ENCODE data around the gene SEC14L3.

SEC14L3 gene

DNA sequence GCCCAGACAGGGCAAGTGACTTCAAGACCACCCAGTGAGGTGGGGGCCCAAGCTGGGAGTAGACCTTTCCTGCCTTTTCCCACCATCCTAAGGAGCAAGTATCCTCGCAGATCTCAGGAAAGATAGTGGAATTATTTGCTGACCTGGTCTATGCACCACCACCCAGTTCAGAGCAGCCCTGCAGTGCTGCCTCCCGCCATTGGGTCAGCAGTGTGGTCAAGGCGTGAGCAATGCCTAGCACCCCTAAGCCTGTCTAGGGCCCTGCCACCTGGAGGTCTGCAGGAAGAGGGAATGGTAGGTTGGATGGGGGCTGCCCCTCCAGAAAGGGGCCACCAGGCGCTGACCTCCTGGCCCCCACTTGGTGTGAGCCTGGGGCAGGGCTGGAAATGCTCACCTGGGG lies 39.7 kb downstream of the SEC14L3 start:
- H3K4me2 ChIP-seq (ENCODE audit: insufficient read depth, low read length), result no peak overlapping the region
- H3K79me2 ChIP-seq (ENCODE audit: insufficient read depth, low read length), result peaks cover 4% of the 10 kb centered on the region
- H3K9me3 ChIP-seq (ENCODE audit: insufficient read depth, low read length, severe bottlenecking), result no peaks in the 10 kb centered on the region
- peaks cover 26% of the 10 kb centered on the region for H3K36me3 ChIP-seq (ENCODE audit: insufficient read depth, low read length)
- no peak overlapping the region for H3K27ac ChIP-seq (ENCODE audit: low read length)
- DNase-seq (no peak), ATAC-seq (ENCODE audit: insufficient read depth, low read depth) (no peak)
- peaks cover 13% of the 10 kb centered on the region for H4K20me1 ChIP-seq (ENCODE audit: insufficient read depth, low read length)
- H3K4me1 ChIP-seq (ENCODE audit: insufficient read depth, low read length), result peaks cover 25% of the 10 kb centered on the region
- no peak overlapping the region for H3K4me3 ChIP-seq (ENCODE audit: low read depth in 1 of 2, low read length in 2 of 2)
- H2AFZ ChIP-seq (ENCODE audit: low read depth, low read length), result no peak overlapping the region
- TF ChIP-seq, protein P1, sequence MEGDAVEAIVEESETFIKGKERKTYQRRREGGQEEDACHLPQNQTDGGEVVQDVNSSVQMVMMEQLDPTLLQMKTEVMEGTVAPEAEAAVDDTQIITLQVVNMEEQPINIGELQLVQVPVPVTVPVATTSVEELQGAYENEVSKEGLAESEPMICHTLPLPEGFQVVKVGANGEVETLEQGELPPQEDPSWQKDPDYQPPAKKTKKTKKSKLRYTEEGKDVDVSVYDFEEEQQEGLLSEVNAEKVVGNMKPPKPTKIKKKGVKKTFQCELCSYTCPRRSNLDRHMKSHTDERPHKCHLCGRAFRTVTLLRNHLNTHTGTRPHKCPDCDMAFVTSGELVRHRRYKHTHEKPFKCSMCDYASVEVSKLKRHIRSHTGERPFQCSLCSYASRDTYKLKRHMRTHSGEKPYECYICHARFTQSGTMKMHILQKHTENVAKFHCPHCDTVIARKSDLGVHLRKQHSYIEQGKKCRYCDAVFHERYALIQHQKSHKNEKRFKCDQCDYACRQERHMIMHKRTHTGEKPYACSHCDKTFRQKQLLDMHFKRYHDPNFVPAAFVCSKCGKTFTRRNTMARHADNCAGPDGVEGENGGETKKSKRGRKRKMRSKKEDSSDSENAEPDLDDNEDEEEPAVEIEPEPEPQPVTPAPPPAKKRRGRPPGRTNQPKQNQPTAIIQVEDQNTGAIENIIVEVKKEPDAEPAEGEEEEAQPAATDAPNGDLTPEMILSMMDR (IDR thresholded peaks at IDR 0.05; ENCODE audit: borderline replicate concordance, extremely low read depth, low read length, poor library complexity, severe bottlenecking), result no peak
- no peak for TF ChIP-seq EZH2 (IDR thresholded peaks at IDR 0.05; ENCODE audit: borderline replicate concordance, low read depth, low read length, severe bottlenecking)
- H3K27me3 ChIP-seq (ENCODE audit: insufficient read depth, low read length, poor library complexity), result no peaks in the 10 kb centered on the region
- H3K9ac ChIP-seq (ENCODE audit: low read depth, low read length), result no peak overlapping the region; the same call in 1 of the 2 replicates

DNA sequence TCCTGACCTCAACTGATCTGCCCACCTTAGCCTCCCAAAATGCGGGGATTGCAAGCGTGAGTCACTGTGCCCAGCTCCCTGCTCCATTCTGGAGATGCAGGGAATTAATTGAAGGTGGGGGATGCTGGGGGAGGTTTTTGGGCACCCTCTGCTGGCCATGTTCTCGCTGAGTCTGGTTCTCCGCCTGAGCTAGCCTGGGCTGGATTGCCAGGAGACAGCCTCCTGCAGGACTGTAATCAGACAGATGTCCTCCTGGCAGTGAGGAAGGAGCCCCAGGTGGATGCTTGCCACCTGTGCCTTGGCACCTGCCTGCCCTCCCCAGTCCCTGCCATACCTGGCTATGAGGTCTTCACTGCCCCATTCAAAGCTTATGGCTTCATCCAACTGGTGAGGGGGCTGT lies 40.9 kb downstream of the SEC14L3 start:
- DNase-seq (no peak), ATAC-seq (ENCODE audit: insufficient read depth, low read depth) (no peak)
- Histone ChIP-seq H2AFZ (ENCODE audit: low read depth, low read length) (no peak overlapping the region), H3K79me2 (ENCODE audit: insufficient read depth, low read length) (peaks cover 15% of the 10 kb centered on the region), H3K9ac (ENCODE audit: low read depth, low read length) (no peak overlapping the region), H4K20me1 (ENCODE audit: insufficient read depth, low read length) (peaks cover 19% of the 10 kb centered on the region), H3K9me3 (ENCODE audit: insufficient read depth, low read length, severe bottlenecking) (no peaks in the 10 kb centered on the region), H3K27me3 (ENCODE audit: insufficient read depth, low read length, poor library complexity) (no peaks in the 10 kb centered on the region), H3K4me3 (ENCODE audit: low read depth in 1 of 2, low read length in 2 of 2) (no peak overlapping the region), H3K36me3 (ENCODE audit: insufficient read depth, low read length) (peaks cover 32% of the 10 kb centered on the region), H3K4me2 (ENCODE audit: insufficient read depth, low read length) (no peak overlapping the region), H3K27ac (ENCODE audit: low read length) (no peak overlapping the region), H3K4me1 (ENCODE audit: insufficient read depth, low read length) (peaks cover 35% of the 10 kb centered on the region)
- TF ChIP-seq, protein P1 (IDR thresholded peaks at IDR 0.05; ENCODE audit: borderline replicate concordance, extremely low read depth, low read length, poor library complexity, severe bottlenecking), result no peak
- no peak for TF ChIP-seq EZH2 (IDR thresholded peaks at IDR 0.05; ENCODE audit: borderline replicate concordance, low read depth, low read length, severe bottlenecking)

DNA sequence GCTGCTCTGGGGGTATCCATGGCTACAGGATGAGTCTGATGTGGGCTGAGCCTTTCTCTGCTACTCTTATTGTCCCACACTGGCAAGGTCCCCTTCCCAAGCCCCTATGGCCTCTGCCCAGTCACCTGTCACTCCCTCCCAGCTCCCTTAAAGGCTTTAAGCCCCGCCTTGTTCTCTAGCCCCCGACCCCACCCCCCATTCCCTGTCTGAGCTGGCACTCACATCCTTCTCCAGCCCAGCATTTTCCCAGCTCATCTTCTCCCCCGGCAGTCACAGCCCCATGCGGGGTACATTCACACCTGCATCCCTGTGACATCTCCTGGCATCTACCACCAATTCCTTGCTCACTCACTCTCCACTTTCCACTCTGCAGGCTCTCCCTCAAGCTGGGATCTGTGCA lies 41.9 kb downstream of the SEC14L3 start:
- peaks cover 25% of the 10 kb centered on the region for H3K79me2 ChIP-seq (ENCODE audit: insufficient read depth, low read length)
- peaks cover 19% of the 10 kb centered on the region for H4K20me1 ChIP-seq (ENCODE audit: insufficient read depth, low read length)
- DNase-seq (no peak), ATAC-seq (ENCODE audit: insufficient read depth, low read depth) (no peak)
- H3K9me3 ChIP-seq (ENCODE audit: insufficient read depth, low read length, severe bottlenecking), result no peaks in the 10 kb centered on the region
- H3K4me2 ChIP-seq (ENCODE audit: insufficient read depth, low read length), result no peak overlapping the region
- no peak for TF ChIP-seq EZH2 (IDR thresholded peaks at IDR 0.05; ENCODE audit: borderline replicate concordance, low read depth, low read length, severe bottlenecking)
- TF ChIP-seq, protein P1 (IDR thresholded peaks at IDR 0.05; ENCODE audit: borderline replicate concordance, extremely low read depth, low read length, poor library complexity, severe bottlenecking), result no peak
- H3K27ac ChIP-seq (ENCODE audit: low read length), result no peak overlapping the region
- H3K36me3 ChIP-seq (ENCODE audit: insufficient read depth, low read length), result peaks cover 32% of the 10 kb centered on the region
- H3K9ac ChIP-seq (ENCODE audit: low read depth, low read length), result no peak overlapping the region
- H2AFZ ChIP-seq (ENCODE audit: low read depth, low read length), result no peak overlapping the region
- no peak overlapping the region for H3K4me3 ChIP-seq (ENCODE audit: low read depth in 1 of 2, low read length in 2 of 2)
- no peaks in the 10 kb centered on the region for H3K27me3 ChIP-seq (ENCODE audit: insufficient read depth, low read length, poor library complexity)
- peaks cover 34% of the 10 kb centered on the region for H3K4me1 ChIP-seq (ENCODE audit: insufficient read depth, low read length)

DNA sequence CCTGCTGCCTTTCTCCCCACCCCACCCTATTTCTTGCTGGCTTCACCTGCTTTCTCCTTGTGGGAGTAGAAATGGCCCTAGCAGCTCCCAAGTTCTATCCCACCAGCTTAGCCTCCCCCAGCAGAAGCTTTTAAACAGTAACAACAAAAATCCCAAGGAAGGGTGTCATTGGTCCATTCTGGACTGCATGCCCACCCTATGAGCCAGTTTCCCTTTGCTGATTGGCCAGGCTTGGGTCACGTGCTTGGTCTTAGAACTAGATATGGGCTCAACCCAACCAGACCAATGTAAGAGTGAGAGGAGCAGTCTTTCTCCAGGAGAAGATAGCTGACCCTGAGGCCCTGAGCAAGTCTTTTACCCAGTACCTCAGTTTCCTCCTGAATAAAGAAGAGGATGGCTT lies 43.9 kb downstream of the SEC14L3 start:
- Histone ChIP-seq H4K20me1 (ENCODE audit: insufficient read depth, low read length) (peaks cover 19% of the 10 kb centered on the region), H3K4me2 (ENCODE audit: insufficient read depth, low read length) (no peak overlapping the region; the same call in 1 of the 2 replicates), H3K4me1 (ENCODE audit: insufficient read depth, low read length) (peaks cover 43% of the 10 kb centered on the region), H2AFZ (ENCODE audit: low read depth, low read length) (no peak overlapping the region), H3K27ac (ENCODE audit: low read length) (0 out of 2 replicates have a peak overlapping the region, but pooled peaks have one; percentile 10), H3K27me3 (ENCODE audit: insufficient read depth, low read length, poor library complexity) (no peaks in the 10 kb centered on the region), H3K79me2 (ENCODE audit: insufficient read depth, low read length) (peaks cover 38% of the 10 kb centered on the region), H3K9ac (ENCODE audit: low read depth, low read length) (no peak overlapping the region), H3K36me3 (ENCODE audit: insufficient read depth, low read length) (peaks cover 32% of the 10 kb centered on the region), H3K4me3 (ENCODE audit: low read depth in 1 of 2, low read length in 2 of 2) (no peak overlapping the region), H3K9me3 (ENCODE audit: insufficient read depth, low read length, severe bottlenecking) (no peaks in the 10 kb centered on the region)
- no peak for DNase-seq
- TF ChIP-seq EZH2 (IDR thresholded peaks at IDR 0.05; ENCODE audit: borderline replicate concordance, low read depth, low read length, severe bottlenecking), result no peak
- TF ChIP-seq, protein P1 (IDR thresholded peaks at IDR 0.05; ENCODE audit: borderline replicate concordance, extremely low read depth, low read length, poor library complexity, severe bottlenecking), result no peak
- no peak for ATAC-seq (ENCODE audit: insufficient read depth, low read depth)
